Hepatocyte (in vitro differentiated cells): ENCODE results near the gene DAPP1.

Experiments used
- CTCF ChIP-seq: fragments of 200-600 bp; sonication (generic); IDR thresholded peaks from 2 replicates; pipeline ENCODE4 v1.5.1; 2016; ENCODE audit warnings: antibody characterized with exemption, mild to moderate bottlenecking; ENCODE audit not compliant: poor library complexity
- EZH2 ChIP-seq: fragments of 200-600 bp; sonication (generic); IDR thresholded peaks from 2 replicates; pipeline ENCODE4 v1.6.1; 2016; ENCODE audit warnings: antibody characterized with exemption, mild to moderate bottlenecking, borderline replicate concordance

DNA sequence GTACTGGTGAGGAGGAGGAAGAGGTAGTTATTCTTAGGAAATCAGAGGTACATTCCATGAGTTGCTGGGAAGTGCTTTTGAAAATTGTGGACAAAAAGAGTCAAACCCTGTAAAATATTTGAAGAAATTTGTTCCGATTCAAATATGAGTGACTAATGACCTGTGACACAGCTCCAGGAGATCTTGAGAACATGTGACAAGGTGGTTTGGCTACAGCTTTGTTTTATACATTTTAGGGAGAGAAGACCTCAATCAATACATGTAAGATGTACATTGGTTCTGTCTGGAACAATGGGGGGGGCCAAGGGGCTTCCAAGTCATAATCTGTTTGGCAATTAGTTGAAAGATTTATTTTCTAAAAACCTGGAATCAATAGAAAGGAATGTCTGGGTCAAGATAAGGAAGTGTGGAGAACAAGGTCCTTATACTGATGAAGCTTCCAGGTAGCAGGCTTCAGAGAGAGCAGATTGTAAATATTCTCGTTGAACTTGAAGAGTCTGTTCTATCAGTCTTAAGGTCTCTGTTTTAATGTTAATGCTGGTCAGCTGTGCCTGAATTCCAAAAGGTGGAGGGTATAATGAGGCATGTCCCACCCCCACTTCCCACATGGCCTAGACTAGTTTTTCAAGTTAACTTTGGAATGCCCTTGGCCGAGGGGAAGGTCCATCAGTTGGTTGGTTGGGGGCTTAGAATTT, 15.5 kb upstream of the DAPP1 start:
- no peak for TF ChIP-seq CTCF
- no peak for TF ChIP-seq EZH2
